ENCODE data around the gene BAG2. TPM values are rescaled to one million over a fixed set of nuclear protein-coding genes. Genes with fewer than 3 reads are reported as not detected.

BAG2 gene
- total RNA-seq, 2 donors from 2014 or later = 2.5 to 2.9 TPM

DNA sequence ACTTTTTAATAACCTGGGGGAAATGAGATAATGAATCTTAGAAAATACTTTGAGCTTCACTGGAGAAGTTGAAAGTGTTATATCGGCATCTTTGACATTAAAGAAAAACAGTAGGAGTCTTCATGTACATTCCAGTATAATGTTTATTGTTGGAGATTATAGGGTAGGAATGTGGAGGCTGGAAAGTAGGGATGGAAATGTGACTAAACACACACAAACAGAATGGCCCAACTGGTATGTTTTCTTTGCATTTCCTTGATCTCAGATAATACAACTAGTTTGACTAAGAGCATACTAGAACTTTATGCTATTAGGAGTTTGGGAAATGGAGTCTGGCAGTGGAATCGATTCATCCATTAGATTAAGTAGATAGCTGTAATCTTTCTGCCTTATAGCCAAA, 10.1 kb upstream of the BAG2 start:
- Histone ChIP-seq H3K9ac (ENCODE audit: extremely low read depth, low read length, poor library complexity, severe bottlenecking) (no peak overlapping the region), H3K36me3 (ENCODE audit: control insufficient read depth, insufficient read depth, low read length) (peaks cover 43% of the 10 kb centered on the region), H3K27me3 (ENCODE audit: control insufficient read depth, insufficient read depth, low read length, poor library complexity, severe bottlenecking) (no peaks in the 10 kb centered on the region), H3K27ac (ENCODE audit: low read depth, low read length) (no peak overlapping the region), H3K4me1 (ENCODE audit: control insufficient read depth, insufficient read depth, low read length) (no peaks in the 10 kb centered on the region), H3K9me3 (ENCODE audit: control insufficient read depth, low read length) (peaks cover 19% of the 10 kb centered on the region), H3K4me3 (ENCODE audit: low read length) (no peak overlapping the region)
- DNase-seq = no peak
- peaks cover 27% of the 10 kb centered on the region for H3K36me3 Mint-ChIP-seq (ENCODE audit: low read depth)
- WGBS, 2 experiments (ENCODE audit: insufficient coverage in 1 of 2, insufficient read length in 1 of 2) = 94 to 97% methylated on average over 1 to 2 of the region's 2 CpGs
- no peak overlapping the region for H3K27ac Mint-ChIP-seq
- peaks cover 6% of the 10 kb centered on the region for H3K9me3 Mint-ChIP-seq
- TF ChIP-seq, protein P1, sequence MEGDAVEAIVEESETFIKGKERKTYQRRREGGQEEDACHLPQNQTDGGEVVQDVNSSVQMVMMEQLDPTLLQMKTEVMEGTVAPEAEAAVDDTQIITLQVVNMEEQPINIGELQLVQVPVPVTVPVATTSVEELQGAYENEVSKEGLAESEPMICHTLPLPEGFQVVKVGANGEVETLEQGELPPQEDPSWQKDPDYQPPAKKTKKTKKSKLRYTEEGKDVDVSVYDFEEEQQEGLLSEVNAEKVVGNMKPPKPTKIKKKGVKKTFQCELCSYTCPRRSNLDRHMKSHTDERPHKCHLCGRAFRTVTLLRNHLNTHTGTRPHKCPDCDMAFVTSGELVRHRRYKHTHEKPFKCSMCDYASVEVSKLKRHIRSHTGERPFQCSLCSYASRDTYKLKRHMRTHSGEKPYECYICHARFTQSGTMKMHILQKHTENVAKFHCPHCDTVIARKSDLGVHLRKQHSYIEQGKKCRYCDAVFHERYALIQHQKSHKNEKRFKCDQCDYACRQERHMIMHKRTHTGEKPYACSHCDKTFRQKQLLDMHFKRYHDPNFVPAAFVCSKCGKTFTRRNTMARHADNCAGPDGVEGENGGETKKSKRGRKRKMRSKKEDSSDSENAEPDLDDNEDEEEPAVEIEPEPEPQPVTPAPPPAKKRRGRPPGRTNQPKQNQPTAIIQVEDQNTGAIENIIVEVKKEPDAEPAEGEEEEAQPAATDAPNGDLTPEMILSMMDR (conservative IDR thresholded peaks at IDR 0.05) = no peak
- no peaks in the 10 kb centered on the region for H3K27me3 Mint-ChIP-seq (ENCODE audit: insufficient read depth)
- no peak overlapping the region for H3K4me3 Mint-ChIP-seq
- no peaks in the 10 kb centered on the region for H3K4me1 Mint-ChIP-seq

DNA sequence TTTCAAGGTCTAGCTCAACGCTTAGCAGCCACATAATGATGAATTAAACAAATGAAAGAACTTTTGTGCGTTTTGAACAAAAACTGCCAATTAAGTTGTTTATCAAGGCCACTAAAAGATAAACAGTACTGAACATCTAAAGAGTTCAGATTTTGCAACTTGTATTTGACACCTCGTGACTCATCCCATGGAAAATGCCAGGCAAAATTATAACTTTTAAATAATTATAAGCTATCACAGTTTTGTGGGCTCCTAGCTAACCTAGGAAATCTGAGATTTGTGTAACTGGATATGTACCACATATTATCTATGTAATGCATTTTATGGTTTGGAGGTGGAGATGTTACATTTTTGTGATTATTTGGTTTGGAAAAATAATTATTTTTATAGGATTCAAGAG, 9.6 kb upstream of the BAG2 start:
- no peaks in the 10 kb centered on the region for H3K27me3 ChIP-seq (ENCODE audit: control insufficient read depth, insufficient read depth, low read length, poor library complexity, severe bottlenecking)
- Mint-ChIP-seq H3K4me1 (no peaks in the 10 kb centered on the region), H3K9me3 (peaks cover 6% of the 10 kb centered on the region), H3K27ac (no peak overlapping the region), H3K4me3 (no peak overlapping the region), H3K27me3 (ENCODE audit: insufficient read depth) (no peaks in the 10 kb centered on the region), H3K36me3 (ENCODE audit: low read depth) (peaks cover 27% of the 10 kb centered on the region)
- TF ChIP-seq, protein P1 (conservative IDR thresholded peaks at IDR 0.05) = no peak
- no peaks in the 10 kb centered on the region for H3K4me1 ChIP-seq (ENCODE audit: control insufficient read depth, insufficient read depth, low read length)
- peaks cover 47% of the 10 kb centered on the region for H3K36me3 ChIP-seq (ENCODE audit: control insufficient read depth, insufficient read depth, low read length)
- H3K4me3 ChIP-seq (ENCODE audit: low read length) = no peak overlapping the region
- 94 to 100% methylated on average over 2 to 3 of the region's 3 CpGs for WGBS, 2 experiments (ENCODE audit: insufficient coverage in 1 of 2, insufficient read length in 1 of 2)
- no peak overlapping the region for H3K9ac ChIP-seq (ENCODE audit: extremely low read depth, low read length, poor library complexity, severe bottlenecking)
- DNase-seq = no peak
- no peak overlapping the region for H3K27ac ChIP-seq (ENCODE audit: low read depth, low read length)
- peaks cover 19% of the 10 kb centered on the region for H3K9me3 ChIP-seq (ENCODE audit: control insufficient read depth, low read length)

DNA sequence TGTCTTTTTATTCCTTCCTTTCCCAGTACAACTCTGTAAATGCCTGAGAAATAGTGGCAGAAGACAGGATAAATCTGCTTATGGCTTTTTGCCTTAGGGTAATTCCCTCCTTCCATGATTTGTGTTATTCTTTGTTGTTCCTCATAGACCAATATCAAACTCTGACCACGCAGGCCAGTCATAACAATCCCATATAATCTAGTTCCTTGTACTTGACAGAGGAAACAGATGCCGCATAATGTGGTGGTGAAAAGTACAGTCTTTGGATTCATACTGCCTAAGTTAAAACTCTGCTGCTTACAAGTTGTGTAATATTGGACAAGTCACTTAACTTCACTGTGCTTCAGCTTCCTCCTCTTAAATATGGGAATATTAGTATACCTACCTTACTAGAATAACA, 8.2 kb upstream of the BAG2 start:
- no peak overlapping the region for H3K4me3 Mint-ChIP-seq
- 100% methylated on average over 2 of the region's 2 CpGs; no CpG with 5 or more reads in 1 of the 2 experiments for WGBS, 2 experiments (ENCODE audit: insufficient coverage in 1 of 2, insufficient read length in 1 of 2)

More for the DNA sequence above, 8.2 kb upstream of the BAG2 start:
- TF ChIP-seq, protein P1 (conservative IDR thresholded peaks at IDR 0.05) = no peak
- Histone ChIP-seq H3K36me3 (ENCODE audit: control insufficient read depth, insufficient read depth, low read length) (peaks cover 53% of the 10 kb centered on the region), H3K27me3 (ENCODE audit: control insufficient read depth, insufficient read depth, low read length, poor library complexity, severe bottlenecking) (no peaks in the 10 kb centered on the region), H3K4me1 (ENCODE audit: control insufficient read depth, insufficient read depth, low read length) (no peaks in the 10 kb centered on the region), H3K27ac (ENCODE audit: low read depth, low read length) (no peak overlapping the region), H3K4me3 (ENCODE audit: low read length) (no peak overlapping the region), H3K9me3 (ENCODE audit: control insufficient read depth, low read length) (peaks cover 19% of the 10 kb centered on the region), H3K9ac (ENCODE audit: extremely low read depth, low read length, poor library complexity, severe bottlenecking) (no peak overlapping the region)
- Mint-ChIP-seq H3K9me3 (peaks cover 6% of the 10 kb centered on the region), H3K36me3 (ENCODE audit: low read depth) (peaks cover 29% of the 10 kb centered on the region), H3K27ac (no peak overlapping the region), H3K27me3 (ENCODE audit: insufficient read depth) (no peaks in the 10 kb centered on the region), H3K4me1 (no peaks in the 10 kb centered on the region)
- no peak for DNase-seq

Measured in endodermal cell (in vitro differentiated cells).